Activated CD8-positive, alpha-beta T cell treated with anti-CD3 and anti-CD28 coated beads, Interleukin-2, amount 10 ng/mL, durations not matched to agents 7 days and 5 days (primary cell): ENCODE data around the gene ARHGAP22. TPM values are rescaled to one million over a fixed set of nuclear protein-coding genes. Genes with fewer than 3 reads are reported as not detected.

Experiments used
- ATAC-seq: fragments of 150-1000 bp; cut with Tn5 transposase; one replicate; pipeline ENCODE4 v1.10.0; 2021; ENCODE audit warnings: moderate library complexity
- CTCF ChIA-PET: fragments of 350-600 bp; sonication (Branson Sonifier 250); formaldehyde crosslinking; loops from one replicate; lab custom pipeline; 2021; ENCODE audit warnings: antibody characterized with exemption; lab: Charles Lee
- POLR2A ChIA-PET: fragments of 350-600 bp; sonication (Branson Sonifier 250); formaldehyde crosslinking; loops from one replicate; lab custom pipeline; 2021; ENCODE audit warnings: antibody characterized with exemption; lab: Charles Lee
- DNase-seq: peaks from one replicate; pipeline ENCODE4 v3.0.0-alpha.2; 2020
- H3K27ac Mint-ChIP-seq: one replicate; pipeline ENCODE4 v1.8.0; 2021; ENCODE audit warnings: mild to moderate bottlenecking, mixed read lengths
- H3K27me3 Mint-ChIP-seq: one replicate; pipeline ENCODE4 v1.8.0; 2021; ENCODE audit warnings: low read depth, mixed read lengths
- H3K36me3 Mint-ChIP-seq: one replicate; pipeline ENCODE4 v1.8.0; 2021; ENCODE audit warnings: low read depth, mixed read lengths
- H3K4me1 Mint-ChIP-seq: one replicate; pipeline ENCODE4 v1.8.0; 2021; ENCODE audit warnings: low read depth, mixed read lengths
- H3K4me3 Mint-ChIP-seq: one replicate; pipeline ENCODE4 v1.8.0; 2021; ENCODE audit warnings: mild to moderate bottlenecking, mixed read lengths
- H3K9me3 Mint-ChIP-seq: one replicate; pipeline ENCODE4 v1.8.0; 2022; ENCODE audit warnings: mixed read lengths; ENCODE audit not compliant: insufficient read depth
- total RNA-seq, 2 experiments: library from RNA; stranded (reverse); gene quantifications; one replicate each; pipeline ENCODE4 v1.2.3, GENCODE V29; 2021

The ARHGAP22 gene
- total RNA-seq, 2 experiments from 2014 or later = not detected

DNA sequence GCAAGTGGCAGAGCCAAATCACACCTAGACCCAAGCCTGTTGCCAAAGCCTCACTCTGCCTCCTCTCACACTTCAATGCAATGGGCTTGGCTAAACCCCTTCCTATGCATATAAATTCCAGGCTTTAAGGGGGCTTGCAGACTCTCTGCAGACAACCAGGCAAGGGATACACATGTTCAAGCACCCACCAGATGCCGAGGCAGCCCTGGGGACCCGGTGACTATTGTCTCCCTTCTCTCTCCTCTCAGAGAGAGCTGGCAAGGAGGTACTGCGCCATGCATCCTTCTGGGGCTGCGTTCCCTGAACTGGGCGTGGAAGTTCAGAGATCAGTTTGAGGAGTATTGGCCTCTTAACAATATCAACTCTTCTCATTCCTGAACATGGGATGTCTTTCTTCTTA, 131.2 kb downstream of the ARHGAP22 start:
- no peak overlapping the region for H3K4me3 Mint-ChIP-seq
- H3K36me3 Mint-ChIP-seq = no peaks in the 10 kb centered on the region
- POLR2A ChIA-PET = no interaction called here
- H3K4me1 Mint-ChIP-seq = peaks cover 13% of the 10 kb centered on the region
- no peaks in the 10 kb centered on the region for H3K9me3 Mint-ChIP-seq
- H3K27ac Mint-ChIP-seq = no peak overlapping the region
- DNase-seq = no peak
- H3K27me3 Mint-ChIP-seq = peaks cover 22% of the 10 kb centered on the region
- no peak for ATAC-seq
- CTCF ChIA-PET = no interaction called here

DNA sequence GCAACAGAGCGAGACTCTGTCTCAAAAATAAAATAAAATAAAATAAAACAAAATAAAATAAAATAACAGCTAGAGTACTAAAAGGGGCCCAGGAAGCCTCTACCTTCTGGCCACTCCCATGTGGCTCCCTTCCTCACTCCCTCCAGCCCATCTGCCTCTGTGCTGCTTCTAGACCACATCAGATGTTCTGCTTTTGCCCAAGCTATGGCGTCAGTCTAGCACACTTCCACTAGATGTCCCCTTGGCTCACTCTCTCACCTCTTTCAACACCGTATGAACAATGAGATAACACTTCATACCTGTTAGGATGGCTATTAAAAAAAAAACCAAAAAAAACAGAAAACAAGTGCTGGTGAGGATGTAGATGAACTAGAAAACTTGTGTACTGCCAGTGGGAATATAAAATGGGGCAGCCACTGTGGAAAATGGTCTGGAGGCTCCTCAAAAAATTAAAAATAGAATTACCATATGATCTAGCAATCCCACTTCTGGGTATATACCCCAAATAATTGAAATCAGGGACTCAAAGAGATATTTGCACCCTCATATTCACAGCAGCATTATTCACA, 132.3 kb downstream of the ARHGAP22 start:
- no peak overlapping the region for H3K4me3 Mint-ChIP-seq
- H3K27ac Mint-ChIP-seq = no peak overlapping the region

DNA sequence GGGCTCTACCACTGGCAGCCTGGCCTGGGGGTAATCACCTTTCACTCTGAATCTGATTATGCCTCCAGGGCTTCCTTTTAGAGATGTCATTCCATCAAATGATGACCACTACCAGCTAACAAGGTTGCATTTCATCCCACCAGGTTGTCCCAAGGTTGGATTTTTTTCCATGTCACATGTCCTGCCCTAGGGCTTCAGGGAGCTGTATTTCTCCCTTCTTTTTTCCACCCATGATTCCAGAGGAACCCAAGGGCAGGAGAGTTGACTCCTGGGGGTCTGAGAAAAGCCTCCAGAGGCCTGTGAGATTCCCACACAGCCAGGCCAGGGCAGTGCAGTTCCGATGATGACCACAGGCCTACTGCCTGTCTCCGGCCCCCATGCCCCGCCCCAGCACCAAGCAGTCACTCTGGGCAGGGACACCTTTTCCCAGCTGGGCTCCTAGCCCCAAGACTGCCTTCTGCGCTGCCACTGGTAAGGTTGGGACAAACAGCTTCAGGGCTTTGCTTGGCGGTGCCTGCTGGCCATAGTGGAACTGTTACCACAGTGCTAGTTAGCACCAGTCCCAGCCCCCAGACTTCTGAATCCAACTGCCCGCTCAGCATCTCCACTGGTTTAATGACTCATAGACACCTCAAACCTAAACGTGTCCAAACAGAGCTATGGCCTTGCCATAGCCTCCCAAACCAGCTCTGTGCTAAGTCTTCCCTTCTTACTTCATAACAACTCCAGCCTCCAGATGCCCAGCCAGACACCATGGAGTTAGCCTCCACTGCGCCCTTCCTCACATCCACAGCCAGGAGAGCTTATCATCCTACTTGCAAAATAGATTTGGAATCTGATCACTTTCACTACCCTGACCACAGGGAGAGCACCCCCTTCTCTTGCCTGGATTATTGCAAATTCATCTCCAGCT, 133.7 kb downstream of the ARHGAP22 start:
- no peak overlapping the region for H3K4me3 Mint-ChIP-seq
- H3K9me3 Mint-ChIP-seq = no peaks in the 10 kb centered on the region
- ChIA-PET POLR2A (no interaction called here), CTCF (no interaction called here)
- no peak for ATAC-seq
- H3K27ac Mint-ChIP-seq = no peak overlapping the region
- H3K36me3 Mint-ChIP-seq = no peaks in the 10 kb centered on the region
- DNase-seq = no peak
- peaks cover 30% of the 10 kb centered on the region for H3K4me1 Mint-ChIP-seq
- H3K27me3 Mint-ChIP-seq = peaks cover 20% of the 10 kb centered on the region

More for the DNA sequence above, 132.3 kb downstream of the ARHGAP22 start:
- ATAC-seq (no peak), DNase-seq (no peak)
- CTCF ChIA-PET = no interaction called here
- H3K9me3 Mint-ChIP-seq = no peaks in the 10 kb centered on the region
- peaks cover 20% of the 10 kb centered on the region for H3K27me3 Mint-ChIP-seq
- no peaks in the 10 kb centered on the region for H3K36me3 Mint-ChIP-seq
- POLR2A ChIA-PET = no interaction called here
- peaks cover 23% of the 10 kb centered on the region for H3K4me1 Mint-ChIP-seq

DNA sequence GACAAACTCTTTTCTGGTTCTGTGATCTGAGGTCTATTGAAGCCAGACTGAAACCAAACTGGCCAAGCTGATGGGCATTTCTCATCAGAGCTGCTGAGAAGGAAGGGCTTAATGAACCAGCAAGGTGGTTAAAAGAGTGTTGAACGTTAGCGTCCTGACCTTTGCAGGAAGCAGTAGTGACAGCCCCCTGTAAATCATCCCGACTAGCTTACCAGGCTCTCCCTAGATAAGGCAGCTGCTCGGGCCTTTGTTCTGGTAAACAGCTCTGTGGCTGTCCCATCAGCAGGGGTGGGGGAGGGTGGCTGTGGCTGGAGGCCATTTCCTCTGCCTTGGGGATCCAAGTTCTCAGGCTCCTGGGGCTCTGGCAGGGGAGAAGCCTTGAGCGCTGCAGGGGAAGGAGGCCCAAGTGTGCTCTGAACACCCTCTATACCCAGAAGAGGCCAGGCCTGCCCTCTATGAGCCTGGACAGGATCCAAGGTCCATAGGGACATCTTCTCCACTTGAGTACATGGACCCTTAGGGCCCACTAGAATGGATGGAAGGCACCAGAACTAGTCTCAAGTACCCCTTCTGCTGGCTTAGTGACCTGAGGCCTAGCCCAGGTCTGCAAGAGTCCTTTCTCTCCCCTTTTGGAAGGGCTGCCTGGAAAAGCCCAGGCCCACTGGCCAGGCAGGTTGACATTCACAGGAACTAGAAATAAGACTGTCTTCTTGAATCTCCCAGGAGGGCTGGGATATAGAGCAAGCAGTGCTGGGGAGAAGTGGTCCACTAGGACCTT, 134.6 kb downstream of the ARHGAP22 start:
- ChIA-PET CTCF (no interaction called here), POLR2A (interaction anchor here (0.6 kb wide), 1 partner anchor 52 kb away, joined by 4 read pairs; no protein-coding TSS in a partner anchor)
- peaks cover 15% of the 10 kb centered on the region for H3K27me3 Mint-ChIP-seq
- H3K4me3 Mint-ChIP-seq = no peak overlapping the region
- DNase-seq (no peak), ATAC-seq (no peak)
- H3K27ac Mint-ChIP-seq = no peak overlapping the region
- H3K4me1 Mint-ChIP-seq = peaks cover 30% of the 10 kb centered on the region
- no peaks in the 10 kb centered on the region for H3K36me3 Mint-ChIP-seq
- H3K9me3 Mint-ChIP-seq = no peaks in the 10 kb centered on the region

DNA sequence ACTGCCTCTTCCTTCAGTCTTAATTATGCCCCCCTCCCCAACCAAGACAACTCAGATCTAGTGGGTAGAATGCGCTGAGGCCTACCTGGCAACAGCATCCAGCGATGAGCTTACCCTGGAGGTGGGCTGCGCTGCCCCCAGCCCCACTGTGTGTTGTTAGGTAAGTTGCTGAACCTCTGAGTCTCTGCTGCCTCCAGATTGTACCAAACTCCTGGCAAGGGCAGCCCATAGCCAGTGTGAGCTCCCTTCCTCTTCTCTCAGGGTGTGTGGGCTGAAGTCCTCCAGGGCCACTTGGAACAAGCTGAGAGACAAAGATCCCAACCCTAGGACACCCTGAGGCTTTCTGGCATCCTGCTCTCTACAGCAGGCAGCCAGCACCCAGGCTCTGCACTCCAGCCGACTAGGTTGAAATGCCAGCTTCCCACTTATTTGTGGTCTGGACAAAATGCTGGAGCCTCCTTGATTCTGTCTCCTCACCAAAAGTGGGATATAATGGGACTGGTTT, 135.3 kb downstream of the ARHGAP22 start:
- no peak overlapping the region for H3K4me3 Mint-ChIP-seq
- H3K36me3 Mint-ChIP-seq = no peaks in the 10 kb centered on the region
- DNase-seq (no peak), ATAC-seq (no peak)
- CTCF ChIA-PET = interaction anchor here (1.3 kb wide), 1 partner anchor 106 kb away, joined by 4 read pairs; no protein-coding TSS in a partner anchor
- peaks cover 30% of the 10 kb centered on the region for H3K4me1 Mint-ChIP-seq
- H3K27me3 Mint-ChIP-seq = peaks cover 8% of the 10 kb centered on the region
- no peak overlapping the region for H3K27ac Mint-ChIP-seq
- H3K9me3 Mint-ChIP-seq = no peaks in the 10 kb centered on the region
- POLR2A ChIA-PET = interaction anchor here (0.6 kb wide), 1 partner anchor 51 kb away, joined by 4 read pairs; no protein-coding TSS in a partner anchor

DNA sequence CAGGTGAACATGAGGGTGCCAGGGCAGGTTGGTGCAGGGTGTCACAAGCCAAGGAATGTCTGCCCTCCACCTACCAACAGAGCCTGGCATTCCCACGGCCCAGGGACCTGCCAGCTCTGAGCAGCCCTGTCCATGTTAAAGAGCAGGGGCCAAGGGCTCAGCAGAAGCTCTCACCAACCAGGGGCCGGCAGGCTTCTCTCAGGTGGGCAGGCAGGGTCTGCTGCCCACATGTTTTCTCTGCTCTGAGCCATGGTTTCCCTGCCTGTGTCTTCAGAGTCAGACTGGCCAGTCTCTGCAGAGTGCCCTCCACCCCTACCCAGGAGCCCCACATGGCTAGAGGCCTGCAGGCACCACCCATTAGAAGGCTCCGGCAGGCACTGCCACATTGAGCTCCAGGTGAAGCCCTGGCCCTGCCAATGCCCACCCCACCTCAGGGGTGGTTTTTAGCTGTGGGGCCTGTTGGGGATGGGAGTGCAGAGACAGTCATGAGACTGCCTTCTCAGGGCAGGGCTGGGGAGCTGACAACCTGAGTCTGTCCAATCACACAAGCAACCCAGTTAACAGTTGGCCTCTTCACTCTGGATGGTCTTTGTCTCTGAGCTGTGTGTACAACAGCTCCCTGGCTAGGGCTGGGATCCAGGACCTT, 135.9 kb downstream of the ARHGAP22 start:
- Mint-ChIP-seq H3K27ac (no peak overlapping the region), H3K36me3 (no peaks in the 10 kb centered on the region), H3K4me1 (peaks cover 30% of the 10 kb centered on the region), H3K4me3 (no peak overlapping the region), H3K9me3 (no peaks in the 10 kb centered on the region), H3K27me3 (peaks cover 8% of the 10 kb centered on the region)
- POLR2A ChIA-PET = no interaction called here
- ATAC-seq (no peak), DNase-seq (no peak)
- CTCF ChIA-PET = interaction anchor here (1.3 kb wide), 1 partner anchor 105 kb away, joined by 4 read pairs; no protein-coding TSS in a partner anchor

GRCh38 chr10:48468130-48468790, 136.6 kb downstream of the ARHGAP22 start:
- Mint-ChIP-seq H3K27me3 (peaks cover 3% of the 10 kb centered on the region), H3K36me3 (no peaks in the 10 kb centered on the region), H3K9me3 (no peaks in the 10 kb centered on the region), H3K4me1 (peaks cover 30% of the 10 kb centered on the region), H3K27ac (peak overlapping the region; percentile 3), H3K4me3 (no peak overlapping the region)
- POLR2A ChIA-PET = no interaction called here
- DNase-seq (no peak), ATAC-seq (peak; percentile 45)
- CTCF ChIA-PET = interaction anchor here (1.3 kb wide), 1 partner anchor 105 kb away, joined by 4 read pairs; no protein-coding TSS in a partner anchor

- Mint-ChIP-seq H3K9me3 (no peaks in the 10 kb centered on the region), H3K27me3 (no peaks in the 10 kb centered on the region), H3K36me3 (no peaks in the 10 kb centered on the region), H3K4me1 (peaks cover 30% of the 10 kb centered on the region), H3K27ac (no peak overlapping the region), H3K4me3 (no peak overlapping the region)
- ATAC-seq (no peak), DNase-seq (no peak)
- ChIA-PET POLR2A (no interaction called here), CTCF (no interaction called here)
These were observed 137.2 kb downstream of the ARHGAP22 start for GRCh38 chr10:48467669-48468068.

DNA sequence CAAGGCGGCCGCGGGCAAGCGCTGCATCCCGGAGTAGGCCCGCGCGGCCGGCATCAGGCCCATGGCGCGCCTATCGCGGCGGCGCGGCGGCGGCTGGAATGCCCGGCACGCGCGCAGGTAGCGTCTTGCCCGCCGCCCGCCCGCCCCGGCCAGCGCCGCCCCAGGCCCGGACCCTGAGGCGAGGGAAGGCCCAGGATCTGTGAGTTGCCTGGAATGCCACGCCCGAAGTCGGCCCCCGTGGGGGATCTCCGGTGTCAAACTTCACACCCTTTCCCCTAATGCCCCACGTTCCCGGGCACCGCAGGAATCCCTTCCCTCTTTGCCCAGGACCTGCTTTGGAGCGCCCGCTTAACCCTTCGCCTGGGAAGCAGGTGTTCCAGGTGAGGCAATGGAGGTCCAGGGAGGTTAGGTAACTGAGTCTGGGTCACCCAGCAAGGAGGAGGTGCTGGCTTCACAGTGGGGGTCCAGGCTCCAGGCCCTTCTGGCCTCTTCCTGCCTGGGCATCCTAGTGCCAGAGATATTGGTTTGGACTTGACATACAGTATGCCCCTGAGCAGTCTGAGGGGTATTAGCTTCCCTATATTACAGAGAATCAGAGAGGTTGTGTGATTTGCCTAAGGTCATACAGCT, 138.1 kb downstream of the ARHGAP22 start:
- Mint-ChIP-seq H3K36me3 (no peaks in the 10 kb centered on the region), H3K4me1 (peaks cover 30% of the 10 kb centered on the region), H3K27ac (no peak overlapping the region), H3K9me3 (no peaks in the 10 kb centered on the region), H3K4me3 (no peak overlapping the region), H3K27me3 (no peaks in the 10 kb centered on the region)
- ATAC-seq (no peak), DNase-seq (no peak)
- POLR2A ChIA-PET = no interaction called here
- CTCF ChIA-PET = no interaction called here

DNA sequence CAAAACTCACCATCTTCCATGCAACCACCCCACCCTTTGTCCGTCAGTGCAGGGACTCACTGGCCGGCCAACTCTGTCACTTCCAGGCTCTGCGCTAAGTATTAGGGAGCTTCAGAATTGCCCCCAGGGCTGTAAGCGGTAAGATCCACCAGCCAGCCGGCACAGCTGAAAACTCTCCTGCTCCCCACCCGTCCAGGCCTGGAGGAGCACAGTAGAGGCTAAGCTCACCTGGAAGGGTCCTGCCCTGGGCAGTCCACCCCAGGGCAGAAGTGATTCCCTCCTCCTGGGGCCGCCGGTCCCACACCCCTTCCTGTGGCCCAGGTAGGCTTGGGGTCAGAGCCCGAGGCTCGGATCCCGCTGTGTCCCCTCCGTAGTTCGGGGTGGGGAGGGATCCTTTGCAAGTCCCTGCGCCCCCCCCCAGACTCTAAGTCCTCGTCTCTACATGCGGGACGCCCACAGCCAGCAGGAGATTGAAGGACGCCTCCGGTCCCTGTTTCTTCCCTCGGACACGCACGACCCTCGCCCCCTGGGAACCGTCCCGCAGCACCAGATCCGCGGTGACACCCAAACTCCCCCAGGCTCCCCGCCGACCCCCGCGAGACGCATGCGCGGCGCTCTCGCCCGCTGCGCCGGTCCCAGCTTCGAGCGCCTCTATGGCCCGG, 138.9 kb downstream of the ARHGAP22 start:
- CTCF ChIA-PET = no interaction called here
- peaks cover 30% of the 10 kb centered on the region for H3K4me1 Mint-ChIP-seq
- H3K27me3 Mint-ChIP-seq = no peaks in the 10 kb centered on the region
- H3K36me3 Mint-ChIP-seq = no peaks in the 10 kb centered on the region
- no peak overlapping the region for H3K27ac Mint-ChIP-seq
- POLR2A ChIA-PET = no interaction called here
- DNase-seq (no peak), ATAC-seq (no peak)
- no peaks in the 10 kb centered on the region for H3K9me3 Mint-ChIP-seq
- no peak overlapping the region for H3K4me3 Mint-ChIP-seq
